Osteocyte (in vitro differentiated cells): ENCODE measurements around the gene ZCCHC7. TPM values are rescaled to one million over a fixed set of nuclear protein-coding genes. Genes with fewer than 3 reads are reported as not detected.

Experiments used
- DNase-seq: peaks from one replicate; pipeline ENCODE4 v3.0.0; 2021; ENCODE audit warnings: mixed read lengths; ENCODE audit not compliant: unreplicated experiment; ENCODE audit errors: extremely low spot score
- H3K27ac Mint-ChIP-seq: one replicate; pipeline ENCODE4 v1.8.0; 2021; ENCODE audit warnings: mild to moderate bottlenecking, mixed read lengths; ENCODE audit not compliant: unreplicated experiment
- H3K27me3 Mint-ChIP-seq: one replicate; pipeline ENCODE4 v1.8.0; 2021; ENCODE audit warnings: mixed read lengths; ENCODE audit not compliant: unreplicated experiment
- H3K36me3 Mint-ChIP-seq: one replicate; pipeline ENCODE4 v1.8.0; 2021; ENCODE audit warnings: mixed read lengths; ENCODE audit not compliant: unreplicated experiment
- H3K4me1 Mint-ChIP-seq: one replicate; pipeline ENCODE4 v1.8.0; 2021; ENCODE audit warnings: mixed read lengths; ENCODE audit not compliant: unreplicated experiment
- H3K4me3 Mint-ChIP-seq: one replicate; pipeline ENCODE4 v1.8.0; 2021; ENCODE audit warnings: mild to moderate bottlenecking, moderate library complexity, mixed read lengths; ENCODE audit not compliant: unreplicated experiment
- H3K9me3 Mint-ChIP-seq: one replicate; pipeline ENCODE4 v1.8.0; 2021; ENCODE audit warnings: mixed read lengths; ENCODE audit not compliant: unreplicated experiment
- total RNA-seq: library from RNA; stranded (reverse); gene quantifications from 2 replicates; pipeline ENCODE4 v1.2.1, GENCODE V29; 2021
- TF ChIP-seq, protein P1 (sequence below): fragments of 200-600 bp; sonication (generic); IDR thresholded peaks from 2 replicates; pipeline ENCODE4 v1.5.0; 2021; ENCODE audit warnings: antibody characterized with exemption, mild to moderate bottlenecking, moderate library complexity

ZCCHC7 gene
- total RNA-seq, 1 donor from 2014 or later, result 22.8 TPM

- Mint-ChIP-seq H3K27ac (no peak overlapping the region), H3K9me3 (no peaks in the 10 kb centered on the region), H3K27me3 (peaks cover 11% of the 10 kb centered on the region), H3K4me1 (no peaks in the 10 kb centered on the region), H3K4me3 (no peak overlapping the region), H3K36me3 (no peaks in the 10 kb centered on the region)
- DNase-seq, result no peak
- TF ChIP-seq, protein P1, sequence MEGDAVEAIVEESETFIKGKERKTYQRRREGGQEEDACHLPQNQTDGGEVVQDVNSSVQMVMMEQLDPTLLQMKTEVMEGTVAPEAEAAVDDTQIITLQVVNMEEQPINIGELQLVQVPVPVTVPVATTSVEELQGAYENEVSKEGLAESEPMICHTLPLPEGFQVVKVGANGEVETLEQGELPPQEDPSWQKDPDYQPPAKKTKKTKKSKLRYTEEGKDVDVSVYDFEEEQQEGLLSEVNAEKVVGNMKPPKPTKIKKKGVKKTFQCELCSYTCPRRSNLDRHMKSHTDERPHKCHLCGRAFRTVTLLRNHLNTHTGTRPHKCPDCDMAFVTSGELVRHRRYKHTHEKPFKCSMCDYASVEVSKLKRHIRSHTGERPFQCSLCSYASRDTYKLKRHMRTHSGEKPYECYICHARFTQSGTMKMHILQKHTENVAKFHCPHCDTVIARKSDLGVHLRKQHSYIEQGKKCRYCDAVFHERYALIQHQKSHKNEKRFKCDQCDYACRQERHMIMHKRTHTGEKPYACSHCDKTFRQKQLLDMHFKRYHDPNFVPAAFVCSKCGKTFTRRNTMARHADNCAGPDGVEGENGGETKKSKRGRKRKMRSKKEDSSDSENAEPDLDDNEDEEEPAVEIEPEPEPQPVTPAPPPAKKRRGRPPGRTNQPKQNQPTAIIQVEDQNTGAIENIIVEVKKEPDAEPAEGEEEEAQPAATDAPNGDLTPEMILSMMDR, result no peak
Observed at GRCh38 chr9:37374892-37375291, 254.5 kb downstream of the ZCCHC7 start.

- peaks cover 11% of the 10 kb centered on the region for H3K27me3 Mint-ChIP-seq
- H3K4me1 Mint-ChIP-seq, result no peaks in the 10 kb centered on the region
- DNase-seq, result no peak
- H3K36me3 Mint-ChIP-seq, result no peaks in the 10 kb centered on the region
- H3K9me3 Mint-ChIP-seq, result peaks cover 7% of the 10 kb centered on the region
- no peak overlapping the region for H3K27ac Mint-ChIP-seq
- no peak overlapping the region for H3K4me3 Mint-ChIP-seq
- TF ChIP-seq, protein P1, result no peak
Observed at GRCh38 chr9:37377688-37378612, 257.6 kb downstream of the ZCCHC7 start.

DNA sequence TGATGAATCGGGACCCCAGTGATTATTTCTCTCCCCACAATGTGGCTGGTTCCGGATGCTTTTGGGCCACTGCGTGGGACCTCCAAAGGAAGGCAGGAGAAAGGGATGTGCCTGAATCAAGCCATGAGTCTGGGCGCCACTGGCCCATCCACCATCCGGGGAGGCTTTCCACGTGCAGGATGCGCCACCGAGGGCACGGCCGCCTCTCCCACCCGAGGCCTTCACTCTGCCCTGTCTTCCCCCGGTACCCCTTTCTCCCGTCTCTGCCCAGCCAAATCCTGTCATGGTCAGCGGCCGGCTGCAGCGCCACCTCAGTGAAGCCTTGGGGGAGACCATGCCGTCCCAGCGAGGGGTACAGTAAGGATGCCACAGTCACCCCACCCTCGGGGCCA lies 258.2 kb downstream of the ZCCHC7 start:
- TF ChIP-seq, protein P1, result no peak
- Mint-ChIP-seq H3K9me3 (peaks cover 7% of the 10 kb centered on the region), H3K36me3 (no peaks in the 10 kb centered on the region), H3K4me3 (no peak overlapping the region), H3K27ac (no peak overlapping the region), H3K4me1 (no peaks in the 10 kb centered on the region), H3K27me3 (peaks cover 11% of the 10 kb centered on the region)
- no peak for DNase-seq

- H3K36me3 Mint-ChIP-seq, result no peaks in the 10 kb centered on the region
- H3K27ac Mint-ChIP-seq, result no peak overlapping the region
- TF ChIP-seq, protein P1, result no peak
- no peak overlapping the region for H3K4me3 Mint-ChIP-seq
- H3K9me3 Mint-ChIP-seq, result peaks cover 7% of the 10 kb centered on the region
- no peaks in the 10 kb centered on the region for H3K4me1 Mint-ChIP-seq
- H3K27me3 Mint-ChIP-seq, result peaks cover 11% of the 10 kb centered on the region
- no peak for DNase-seq
Observed at GRCh38 chr9:37379835-37380234, 259.5 kb downstream of the ZCCHC7 start.

GRCh38 chr9:37380570-37380969 lies 260.2 kb downstream of the ZCCHC7 start:
- no peak overlapping the region for H3K27ac Mint-ChIP-seq
- TF ChIP-seq, protein P1, result no peak
- no peak overlapping the region for H3K4me3 Mint-ChIP-seq

More at GRCh38 chr9:37380570-37380969, 260.2 kb downstream of the ZCCHC7 start:
- Mint-ChIP-seq H3K4me1 (no peaks in the 10 kb centered on the region), H3K9me3 (peaks cover 7% of the 10 kb centered on the region), H3K36me3 (no peaks in the 10 kb centered on the region), H3K27me3 (peaks cover 11% of the 10 kb centered on the region)
- DNase-seq, result no peak
